Loucy (cell line): ENCODE data around the gene PLPPR4.

ENCODE experiments used
- H2AFZ ChIP-seq: fragments of 200-600 bp; sonication (generic); 2 replicates; pipeline ENCODE4 v1.6.0; 2016; ENCODE audit warnings: antibody characterized with exemption, mild to moderate bottlenecking, low read length, moderate library complexity
- H3F3A ChIP-seq: fragments of 200-600 bp; 2 replicates; pipeline ENCODE4 v1.6.0; 2016; ENCODE audit warnings: antibody characterized with exemption, low read depth, mild to moderate bottlenecking
- H3K27me3 ChIP-seq: fragments of 200-600 bp; sonication (generic); 2 replicates; pipeline ENCODE4 v1.6.1; 2014; ENCODE audit warnings: low read length, mild to moderate bottlenecking; ENCODE audit not compliant: insufficient read depth, poor library complexity, severe bottlenecking
- H3K36me3 ChIP-seq: fragments of 200-600 bp; sonication (generic); 2 replicates; pipeline ENCODE4 v1.6.1; 2016; ENCODE audit warnings: low read length; ENCODE audit not compliant: insufficient read depth
- H3K4me1 ChIP-seq: fragments of 200-600 bp; sonication (generic); 2 replicates; pipeline ENCODE4 v1.5.1; 2014; ENCODE audit warnings: low read length, mild to moderate bottlenecking; ENCODE audit not compliant: insufficient read depth, poor library complexity, severe bottlenecking
- H3K4me2 ChIP-seq: fragments of 200-600 bp; sonication (generic); 2 replicates; pipeline ENCODE4 v1.6.0; 2014; ENCODE audit warnings: antibody characterized with exemption, low read length, low read depth, mild to moderate bottlenecking; ENCODE audit not compliant: poor library complexity, severe bottlenecking
- H3K4me3 ChIP-seq: fragments of 200-600 bp; sonication (generic); 2 replicates; pipeline ENCODE4 v1.5.1; 2014; ENCODE audit warnings: low read length, mild to moderate bottlenecking, mixed read lengths; ENCODE audit not compliant: poor library complexity, severe bottlenecking
- H3K79me2 ChIP-seq: fragments of 200-600 bp; sonication (generic); 2 replicates; pipeline ENCODE4 v1.6.1; 2014; ENCODE audit warnings: low read length; ENCODE audit not compliant: insufficient read depth
- H3K9ac ChIP-seq: fragments of 200-600 bp; sonication (generic); 2 replicates; pipeline ENCODE4 v1.6.0; 2014; ENCODE audit warnings: mild to moderate bottlenecking, low read depth, low read length, moderate library complexity; ENCODE audit not compliant: poor library complexity, severe bottlenecking
- H3K9me2 ChIP-seq: fragments of 200-600 bp; sonication (generic); replicated peaks from 2 replicates; pipeline ENCODE4 v1.6.1; 2016; ENCODE audit warnings: low read depth, low read length, mixed read lengths
- H3K9me3 ChIP-seq: fragments of 200-600 bp; sonication (generic); 2 replicates; pipeline ENCODE4 v1.6.1; 2014; ENCODE audit warnings: mild to moderate bottlenecking, antibody characterized with exemption, low read length, low read depth; ENCODE audit not compliant: insufficient read depth
- H4K20me1 ChIP-seq: fragments of 200-600 bp; sonication (generic); 2 replicates; pipeline ENCODE4 v1.6.0; 2014; ENCODE audit warnings: antibody characterized with exemption, low read length, mild to moderate bottlenecking; ENCODE audit not compliant: insufficient read depth, poor library complexity, severe bottlenecking
- EZH2phosphoT487 ChIP-seq: fragments of 200-600 bp; IDR thresholded peaks from 2 replicates; pipeline ENCODE4 v1.6.1; 2018; ENCODE audit warnings: antibody characterized with exemption, mild to moderate bottlenecking, moderate library complexity, borderline replicate concordance
- TF ChIP-seq, protein P1 (sequence below): fragments of 200-600 bp; sonication (generic); conservative IDR thresholded peaks from 2 replicates; pipeline ENCODE4 v1.5.1; 2014; ENCODE audit warnings: mild to moderate bottlenecking, antibody characterized with exemption, low read length

Gene PLPPR4

DNA sequence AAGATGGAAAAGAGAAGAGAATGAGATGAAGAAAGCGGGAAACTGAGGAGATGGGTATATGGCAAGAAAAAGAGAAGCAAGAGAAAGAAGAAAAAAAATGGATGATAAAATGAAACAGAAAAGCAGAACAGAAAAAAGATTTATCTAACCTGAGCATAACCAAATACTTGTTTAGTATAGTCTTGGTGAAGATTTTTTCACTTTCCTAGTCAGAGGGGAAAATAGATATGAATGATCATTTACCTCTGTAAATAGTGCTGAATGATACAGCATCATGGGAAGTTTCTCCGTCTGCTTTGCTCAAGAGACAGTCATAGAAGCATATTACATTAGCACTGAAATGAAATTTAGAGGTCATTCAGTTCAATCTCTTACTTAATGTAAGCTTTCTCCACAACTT lies 36.1 kb upstream of the PLPPR4 start:
- H3K4me2 ChIP-seq, result no peak overlapping the region
- no peaks in the 10 kb centered on the region for H3K9me3 ChIP-seq
- H3K9me2 ChIP-seq, result no peaks in the 10 kb centered on the region
- H3K4me3 ChIP-seq, result no peak overlapping the region
- H2AFZ ChIP-seq, result 0 out of 2 replicates have a peak overlapping the region, but pooled peaks have one; percentile 47
- H3K27me3 ChIP-seq, result no peaks in the 10 kb centered on the region
- H3K79me2 ChIP-seq, result no peaks in the 10 kb centered on the region
- no peak overlapping the region for H3K9ac ChIP-seq
- peaks cover 6% of the 10 kb centered on the region for H3K4me1 ChIP-seq
- no peaks in the 10 kb centered on the region for H4K20me1 ChIP-seq
- no peaks in the 10 kb centered on the region for H3K36me3 ChIP-seq
- TF ChIP-seq, protein P1, sequence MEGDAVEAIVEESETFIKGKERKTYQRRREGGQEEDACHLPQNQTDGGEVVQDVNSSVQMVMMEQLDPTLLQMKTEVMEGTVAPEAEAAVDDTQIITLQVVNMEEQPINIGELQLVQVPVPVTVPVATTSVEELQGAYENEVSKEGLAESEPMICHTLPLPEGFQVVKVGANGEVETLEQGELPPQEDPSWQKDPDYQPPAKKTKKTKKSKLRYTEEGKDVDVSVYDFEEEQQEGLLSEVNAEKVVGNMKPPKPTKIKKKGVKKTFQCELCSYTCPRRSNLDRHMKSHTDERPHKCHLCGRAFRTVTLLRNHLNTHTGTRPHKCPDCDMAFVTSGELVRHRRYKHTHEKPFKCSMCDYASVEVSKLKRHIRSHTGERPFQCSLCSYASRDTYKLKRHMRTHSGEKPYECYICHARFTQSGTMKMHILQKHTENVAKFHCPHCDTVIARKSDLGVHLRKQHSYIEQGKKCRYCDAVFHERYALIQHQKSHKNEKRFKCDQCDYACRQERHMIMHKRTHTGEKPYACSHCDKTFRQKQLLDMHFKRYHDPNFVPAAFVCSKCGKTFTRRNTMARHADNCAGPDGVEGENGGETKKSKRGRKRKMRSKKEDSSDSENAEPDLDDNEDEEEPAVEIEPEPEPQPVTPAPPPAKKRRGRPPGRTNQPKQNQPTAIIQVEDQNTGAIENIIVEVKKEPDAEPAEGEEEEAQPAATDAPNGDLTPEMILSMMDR, result no peak
- no peaks in the 10 kb centered on the region for H3F3A ChIP-seq

DNA sequence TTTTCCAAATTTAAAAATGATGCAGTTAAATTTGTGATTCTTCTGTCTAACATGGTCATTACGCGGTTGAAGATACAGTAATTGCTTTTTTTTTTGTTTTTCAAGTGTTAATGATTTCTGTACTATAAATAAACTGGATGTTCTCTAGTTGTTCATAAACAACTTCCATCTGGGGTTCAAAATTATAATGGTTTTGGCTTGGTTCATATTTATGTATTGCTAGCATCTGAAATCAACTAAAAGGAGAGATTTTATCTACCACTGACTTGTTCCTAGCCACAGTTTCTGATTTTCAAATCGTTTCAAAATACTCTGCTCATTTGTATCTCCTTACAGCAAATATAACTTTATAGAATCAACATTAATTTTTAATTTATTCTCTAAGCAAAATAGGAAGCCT lies 35.2 kb upstream of the PLPPR4 start:
- H3F3A ChIP-seq, result no peaks in the 10 kb centered on the region
- peaks cover 6% of the 10 kb centered on the region for H3K4me1 ChIP-seq
- no peaks in the 10 kb centered on the region for H3K79me2 ChIP-seq
- no peaks in the 10 kb centered on the region for H3K36me3 ChIP-seq
- H2AFZ ChIP-seq, result no peak overlapping the region
- no peak overlapping the region for H3K4me2 ChIP-seq
- TF ChIP-seq, protein P1, result no peak
- no peak for TF ChIP-seq EZH2phosphoT487
- H3K4me3 ChIP-seq, result no peak overlapping the region
- no peaks in the 10 kb centered on the region for H3K9me3 ChIP-seq
- no peaks in the 10 kb centered on the region for H4K20me1 ChIP-seq
- no peaks in the 10 kb centered on the region for H3K9me2 ChIP-seq
- no peaks in the 10 kb centered on the region for H3K27me3 ChIP-seq
- no peak overlapping the region for H3K9ac ChIP-seq

DNA sequence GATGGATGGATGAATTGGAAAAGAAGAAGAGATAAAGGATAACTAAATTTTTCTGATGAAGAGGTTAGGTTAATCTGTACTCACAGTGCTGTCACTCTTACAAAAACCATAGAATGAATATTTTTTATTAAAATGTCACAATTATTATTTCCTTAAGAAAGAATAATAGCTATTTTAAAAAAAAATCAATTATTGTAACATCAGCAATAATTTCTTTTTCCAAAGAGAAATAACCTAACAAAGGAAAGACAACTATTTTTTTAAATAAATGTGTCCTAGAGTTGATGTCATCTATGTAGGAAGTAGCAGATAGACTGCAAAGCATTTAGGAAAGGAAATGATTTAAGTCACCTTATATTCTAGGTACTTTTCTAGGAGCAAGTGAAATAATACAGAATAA lies 33.6 kb upstream of the PLPPR4 start:
- TF ChIP-seq EZH2phosphoT487, result no peak
- TF ChIP-seq, protein P1, result no peak
- Histone ChIP-seq H3K9me3 (no peaks in the 10 kb centered on the region), H3K9me2 (no peaks in the 10 kb centered on the region)

More for the DNA sequence above, 33.6 kb upstream of the PLPPR4 start:
- peaks cover 6% of the 10 kb centered on the region for H3K4me1 ChIP-seq
- no peaks in the 10 kb centered on the region for H3K79me2 ChIP-seq
- no peaks in the 10 kb centered on the region for H4K20me1 ChIP-seq
- no peak overlapping the region for H3K9ac ChIP-seq
- no peak overlapping the region for H3K4me2 ChIP-seq
- no peaks in the 10 kb centered on the region for H3K27me3 ChIP-seq
- H3K36me3 ChIP-seq, result no peaks in the 10 kb centered on the region
- no peak overlapping the region; the same call in 1 of the 2 replicates for H2AFZ ChIP-seq
- H3F3A ChIP-seq, result no peaks in the 10 kb centered on the region
- H3K4me3 ChIP-seq, result no peak overlapping the region
